Limb (tissue), 2 donors: ENCODE results near the gene DLG2.
"Not testable (repeated sequence)": the region's sequence is repeated elsewhere in the genome, so short reads cannot be mapped to it uniquely, and the experiment has no call there.

Source experiments
- DNase-seq, 2 donors: peaks; one replicate each; pipeline ENCODE4 v3.0.0-alpha.2; 2016; ENCODE audit errors: extremely low spot score in 2 of 2

DLG2 gene

DNA sequence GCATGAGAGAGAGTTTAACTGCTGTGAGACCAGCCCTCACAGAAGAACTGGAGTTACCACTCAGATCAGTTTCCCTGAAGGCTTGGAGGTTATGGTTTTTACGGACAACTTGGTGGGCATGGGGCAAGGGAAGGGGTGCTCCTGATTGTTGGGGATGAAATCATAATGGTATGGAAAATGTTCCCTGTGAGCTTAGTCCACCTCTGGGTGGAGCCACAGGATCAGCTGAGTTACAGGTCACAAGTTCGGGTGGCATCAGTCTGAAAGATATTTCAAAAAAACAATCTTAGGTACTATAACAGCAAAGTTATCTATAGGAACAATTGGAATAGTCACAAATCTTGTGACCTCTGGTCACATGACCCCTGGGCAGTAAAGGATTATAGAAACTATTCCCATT, 162.9 kb downstream of the DLG2 start:
- DNase-seq = no peak

DNA sequence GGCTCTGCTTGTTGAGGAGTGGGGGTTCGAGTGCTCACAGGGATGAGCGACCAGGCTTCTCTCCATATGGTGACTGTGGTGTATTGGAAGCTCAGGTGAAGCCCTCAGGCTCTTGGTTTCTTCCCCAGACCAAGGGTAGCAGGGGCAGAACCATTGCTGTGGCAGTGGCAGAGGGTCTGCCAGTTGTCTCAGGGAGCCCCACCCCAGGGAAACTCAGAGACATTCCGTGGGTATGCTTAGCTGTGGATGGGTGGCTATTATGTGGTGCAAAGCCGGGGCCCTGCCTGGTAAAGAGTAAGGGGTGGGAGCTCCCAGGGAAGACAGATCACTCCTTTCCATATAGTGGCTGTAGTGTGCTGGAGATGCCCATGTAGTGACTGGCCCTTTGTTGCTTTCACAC, 167.8 kb downstream of the DLG2 start:
- DNase-seq = no peak

DNA sequence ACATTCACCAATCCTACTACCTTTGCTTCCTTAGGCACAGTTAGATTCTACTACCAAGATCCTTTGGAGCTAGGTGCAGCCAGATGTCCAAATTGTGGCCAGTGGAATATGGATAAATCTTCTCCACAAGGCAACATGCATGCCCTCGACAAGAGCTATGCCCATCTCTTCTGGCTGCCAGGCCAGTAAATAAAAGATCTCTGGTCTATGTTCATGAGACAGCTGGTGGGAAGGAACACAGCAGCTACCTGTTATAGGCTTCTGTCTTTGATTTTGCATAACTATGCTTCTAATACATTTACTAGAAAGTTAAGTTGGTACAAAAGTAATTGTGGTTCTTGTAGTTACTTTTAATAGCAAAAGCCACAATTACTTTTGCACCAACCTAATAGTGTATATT, 182.7 kb downstream of the DLG2 start:
- DNase-seq = no peak

- DNase-seq = no peak
These were observed 186.9 kb downstream of the DLG2 start for GRCh38 chr11:85440273-85440672.

DNA sequence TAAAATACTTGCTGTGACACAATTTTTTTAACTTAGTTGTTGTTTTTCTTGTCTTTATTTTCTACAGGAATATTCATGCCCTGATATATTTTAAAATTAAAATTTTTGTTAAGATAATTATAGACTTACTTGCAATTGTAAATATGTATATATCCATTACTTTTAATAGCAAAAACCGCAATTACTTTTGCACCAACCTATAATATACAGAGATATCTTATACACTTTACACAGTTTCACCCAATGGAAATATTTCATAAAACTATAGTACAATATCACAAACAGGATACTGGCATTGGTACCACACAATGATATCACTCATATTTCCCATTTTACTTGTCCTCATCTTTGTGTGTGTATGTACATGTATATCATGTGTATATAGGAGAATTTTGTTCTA, 188.8 kb downstream of the DLG2 start:
- DNase-seq = no peak

DNA sequence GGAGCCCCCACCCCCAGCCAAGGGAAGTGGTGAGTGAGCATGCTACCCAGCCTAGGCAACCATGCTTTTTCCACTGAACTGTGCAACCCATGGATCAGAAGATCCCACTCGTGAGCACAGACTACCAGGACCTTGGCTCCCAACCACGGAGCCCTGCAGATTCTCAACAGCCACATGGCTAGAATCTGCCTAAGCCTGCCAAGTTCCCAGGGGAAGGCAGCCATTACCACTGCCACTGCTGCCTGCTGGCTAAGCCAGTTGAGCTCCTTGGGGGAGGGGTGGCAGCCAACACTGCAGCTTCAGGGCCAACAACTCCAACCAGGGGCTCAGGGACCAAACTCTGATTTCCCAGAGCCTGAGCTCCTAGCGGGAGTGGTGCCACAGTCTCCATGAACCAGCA, 195.8 kb downstream of the DLG2 start:
- no peak for DNase-seq

- no peak for DNase-seq
These were observed 203.3 kb downstream of the DLG2 start for GRCh38 chr11:85423794-85424193.

DNA sequence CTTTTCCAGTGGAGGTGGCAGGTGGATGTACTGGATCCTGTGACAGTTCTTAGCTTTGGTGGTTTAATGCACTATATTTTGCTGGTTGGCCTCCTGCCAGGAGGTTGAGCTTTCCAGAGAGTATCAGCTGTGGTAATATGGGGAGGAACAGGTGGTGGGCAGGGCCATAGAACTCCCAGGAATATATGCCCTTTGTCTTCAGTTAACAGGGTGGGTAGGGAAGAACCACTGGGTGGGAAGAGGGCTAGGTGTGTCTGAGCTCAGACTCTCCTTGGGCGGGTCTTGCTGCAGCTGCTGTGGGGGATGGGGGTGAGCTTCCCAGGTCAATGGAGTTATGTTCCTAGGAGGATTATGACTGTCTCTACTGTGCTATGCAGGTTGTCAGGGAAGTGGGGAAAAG, 203.8 kb downstream of the DLG2 start:
- DNase-seq = peak; percentile 28 to 41

- DNase-seq = no peak
These were observed 213.0 kb downstream of the DLG2 start for GRCh38 chr11:85414175-85414574.

- peak in 1 of 2 donors; percentile 10 for DNase-seq
These were observed 219.5 kb downstream of the DLG2 start for GRCh38 chr11:85407648-85408047.

- DNase-seq = no peak
These were observed 220.3 kb downstream of the DLG2 start for GRCh38 chr11:85406841-85407240.

DNA sequence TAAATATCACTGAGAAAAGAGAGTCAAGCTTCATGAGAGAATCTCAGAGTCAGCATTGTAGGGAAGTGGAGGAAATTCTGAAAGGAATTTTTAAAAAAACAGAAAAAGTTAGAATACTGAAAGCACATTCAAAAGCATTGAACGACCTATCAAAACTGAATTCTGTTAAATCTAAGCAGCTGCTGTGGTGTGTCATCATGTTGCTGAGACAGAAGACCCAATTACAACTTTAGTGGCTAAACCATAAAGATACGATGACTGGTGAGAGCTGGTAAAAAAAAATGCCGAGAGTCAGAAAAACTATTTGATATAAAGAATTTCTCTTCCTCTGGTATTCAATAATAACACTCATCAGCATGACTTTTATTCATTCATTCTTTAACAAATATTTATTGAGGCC, 220.8 kb downstream of the DLG2 start:
- DNase-seq = no peak

DNA sequence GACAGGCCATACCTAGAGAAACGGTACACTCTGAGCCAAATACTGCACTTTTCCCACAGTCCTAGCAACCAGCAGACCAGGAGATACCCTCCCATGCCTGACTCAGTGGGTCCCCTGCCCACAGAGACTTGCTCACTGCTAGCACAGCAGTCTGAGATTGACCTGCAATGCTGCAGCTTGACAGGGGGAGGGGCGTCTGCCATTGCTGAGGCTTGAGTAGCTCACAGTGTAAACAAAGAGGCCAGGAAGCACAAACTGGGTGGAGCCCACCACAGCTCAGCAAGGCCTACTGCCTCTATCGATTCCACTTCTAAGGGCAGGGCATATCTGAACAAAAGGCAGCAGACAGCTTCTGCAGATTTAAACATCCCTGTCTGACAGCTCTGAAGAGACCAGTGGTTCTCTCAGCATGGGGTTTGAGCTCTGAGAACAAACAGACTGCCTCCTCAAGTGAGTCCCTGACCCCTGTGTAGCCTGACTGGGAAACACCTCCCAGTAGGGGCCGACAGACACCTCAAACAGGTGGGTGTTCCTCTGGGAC, 231.6 kb downstream of the DLG2 start:
- DNase-seq = not testable (repeated sequence)

- DNase-seq = no peak
These were observed 232.9 kb downstream of the DLG2 start for GRCh38 chr11:85394283-85394682.

DNA sequence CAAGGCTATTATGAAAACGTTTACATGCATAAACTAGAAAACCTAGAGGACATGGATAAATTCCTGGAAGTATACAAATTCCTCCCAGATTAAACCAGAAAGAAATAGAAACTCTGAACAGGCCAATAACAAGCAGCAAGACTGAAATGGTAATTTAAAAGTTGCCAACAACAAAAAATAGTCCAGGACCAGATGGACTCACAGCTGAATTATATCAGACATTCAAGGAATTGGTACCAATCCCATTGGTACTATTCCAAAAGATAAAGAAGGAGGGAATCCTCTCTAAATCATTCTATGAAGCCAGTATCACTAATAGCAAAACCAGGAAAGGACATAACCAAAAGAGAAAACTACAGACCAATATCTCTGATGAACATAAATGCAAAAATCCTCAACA, 236.0 kb downstream of the DLG2 start:
- no peak for DNase-seq

GRCh38 chr11:85385547-85385946, 241.6 kb downstream of the DLG2 start:
- DNase-seq = peak in 1 of 2 donors; percentile 55

DNA sequence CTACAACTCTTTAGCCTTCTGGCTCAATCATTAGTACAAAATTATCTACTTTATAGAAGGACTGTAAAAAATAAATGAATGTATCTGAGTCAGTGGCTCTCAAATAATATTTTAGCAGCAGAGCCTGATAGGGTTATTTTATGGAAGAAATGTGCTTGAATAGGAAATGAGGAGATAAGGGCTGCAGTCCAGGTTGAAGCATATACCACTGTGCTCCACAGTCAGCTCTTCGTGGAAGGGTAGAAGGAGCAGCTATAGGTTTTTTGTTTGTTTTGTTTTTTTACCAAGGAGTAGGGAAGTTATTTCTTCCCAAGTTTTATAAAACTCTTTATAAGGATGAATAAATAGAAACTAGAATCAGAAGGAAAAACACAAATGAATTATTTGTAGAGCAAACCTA, 242.0 kb downstream of the DLG2 start:
- peak in 1 of 2 donors; percentile 19 for DNase-seq

DNA sequence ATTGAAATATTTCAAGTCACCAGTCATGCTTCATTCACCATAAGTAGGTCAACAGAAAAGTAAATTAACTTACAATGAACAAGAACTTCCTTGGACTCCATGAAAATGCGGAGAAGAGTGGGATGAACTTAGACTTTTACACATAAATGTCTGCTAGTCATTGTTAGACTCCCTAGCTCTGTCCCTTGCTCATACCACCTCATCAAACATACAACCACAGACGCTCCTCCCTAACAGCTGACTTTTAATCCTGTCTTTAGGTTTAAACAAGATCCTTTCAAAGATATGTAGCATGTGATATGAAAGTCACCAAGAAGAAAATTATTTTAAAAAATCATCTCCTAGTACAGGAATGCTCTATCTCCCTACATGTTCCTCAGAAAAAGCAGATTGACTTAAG, 248.1 kb downstream of the DLG2 start:
- no peak for DNase-seq

GRCh38 chr11:85377901-85378300, 249.2 kb downstream of the DLG2 start:
- peak in 1 of 2 donors; percentile 44 for DNase-seq

DNA sequence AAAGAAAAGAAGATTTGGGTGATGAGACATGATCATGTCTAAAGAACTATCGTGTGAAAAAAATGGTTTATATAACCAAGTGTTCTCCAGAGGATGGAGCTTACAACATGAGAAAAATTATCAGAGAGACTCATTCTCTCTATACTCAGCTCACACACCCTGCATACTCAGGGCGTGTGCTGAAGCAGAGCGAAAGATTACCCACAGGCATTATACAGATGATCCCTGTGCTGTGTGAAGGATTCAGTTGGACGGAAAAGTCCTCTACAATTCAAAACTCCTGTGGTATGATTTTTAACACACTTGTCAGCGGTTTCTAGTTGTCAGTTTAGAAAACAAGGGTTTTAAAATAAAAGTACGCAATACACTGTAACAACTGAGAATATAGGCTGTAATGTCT, 267.3 kb downstream of the DLG2 start:
- no peak for DNase-seq

DNA sequence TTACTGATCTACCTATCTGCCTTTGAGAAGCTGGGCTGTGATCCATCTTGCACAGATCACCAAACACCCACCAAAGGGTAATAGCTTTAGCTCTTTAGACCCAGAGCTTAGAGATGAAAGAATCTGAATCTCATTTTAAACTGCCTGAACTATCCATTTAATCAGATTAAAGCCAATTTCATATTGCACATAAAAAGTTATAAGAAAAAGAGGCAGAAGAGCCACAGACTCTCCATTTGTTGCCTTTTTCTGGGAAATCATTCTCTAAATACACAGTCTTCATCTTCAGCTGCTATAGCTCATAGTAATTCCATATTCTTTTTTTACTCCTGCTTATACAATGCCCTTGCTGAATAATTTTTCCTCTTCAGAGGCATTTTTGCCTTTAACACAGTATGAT, 271.2 kb downstream of the DLG2 start:
- no peak for DNase-seq

DNA sequence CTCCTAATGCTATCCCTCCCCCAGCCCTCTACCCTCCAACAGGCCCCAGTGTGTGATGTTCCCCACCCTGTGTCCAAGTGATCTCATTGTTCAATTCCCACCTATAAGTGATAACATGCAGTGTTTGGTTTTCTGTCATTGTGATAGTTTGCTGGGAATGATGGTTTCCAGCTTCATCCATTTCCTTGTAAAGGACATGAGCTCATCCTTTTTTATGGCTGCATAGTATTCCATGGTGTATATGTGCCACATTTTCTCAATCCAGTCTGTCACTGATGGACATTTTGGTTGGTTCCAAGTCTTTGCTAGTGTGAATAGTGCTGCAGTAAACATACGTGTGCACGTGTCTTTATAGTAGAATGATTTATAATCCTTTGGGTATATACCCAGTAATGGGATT, 277.6 kb downstream of the DLG2 start:
- DNase-seq = not testable (repeated sequence)

GRCh38 chr11:85348945-85349344, 278.2 kb downstream of the DLG2 start:
- DNase-seq = no peak

GRCh38 chr11:85347291-85347690, 279.9 kb downstream of the DLG2 start:
- no peak for DNase-seq
